Lung (tissue), 12 donors: ENCODE data around the gene FBXO34. TPM values are rescaled to one million over a fixed set of nuclear protein-coding genes. Genes with fewer than 3 reads are reported as not detected.
"Not testable (repeated sequence)": the region's sequence is repeated elsewhere in the genome, so short reads cannot be mapped to it uniquely, and the experiment has no call there.

ENCODE experiments used
- ATAC-seq: fragments of 200-7000 bp; cut with Tn5 transposase; one replicate; pipeline ENCODE4 v1.9.1; 2020; ENCODE audit warnings: moderate number of reproducible peaks; ENCODE audit not compliant: insufficient read depth, low FRiP score
- DNase-seq, 3 donors: peaks; one replicate each; pipeline ENCODE4 v3.0.0-alpha.2; 2013 to 2017
- H3K27ac ChIP-seq, 2 donors: one replicate each; pipeline ENCODE4 v1.5.1; 2013; ENCODE audit warnings: mild to moderate bottlenecking in 2 of 2, moderate library complexity in 2 of 2, control low read depth in 1 of 2, inconsistent platforms in 1 of 2, low read depth in 1 of 2, low read length in 1 of 2
- H3K27me3 ChIP-seq, 3 donors: one replicate each; pipeline ENCODE4 v1.5.1; 2013; ENCODE audit warnings: low read length in 2 of 3; ENCODE audit not compliant: control insufficient read depth in 3 of 3, insufficient read depth in 3 of 3
- H3K36me3 ChIP-seq, 4 donors: one replicate each; pipeline ENCODE4 v1.5.1; 2013; ENCODE audit warnings: low read length in 4 of 4, mild to moderate bottlenecking in 1 of 4, moderate library complexity in 1 of 4; ENCODE audit not compliant: control insufficient read depth in 4 of 4, insufficient read depth in 4 of 4
- H3K4me1 ChIP-seq, 5 donors: one replicate each; pipeline ENCODE4 v1.5.1; 2013; ENCODE audit warnings: low read length in 5 of 5, mild to moderate bottlenecking in 2 of 5, moderate library complexity in 1 of 5; ENCODE audit not compliant: control insufficient read depth in 5 of 5, insufficient read depth in 5 of 5
- H3K4me3 ChIP-seq: one replicate; pipeline ENCODE4 v1.5.1; 2013; ENCODE audit warnings: mild to moderate bottlenecking, control low read depth, moderate library complexity
- H3K9ac ChIP-seq, 2 donors: one replicate each; pipeline ENCODE4 v1.5.1; 2013; ENCODE audit warnings: low read length in 2 of 2, control low read depth in 1 of 2; ENCODE audit not compliant: insufficient read depth in 1 of 2
- H3K9me3 ChIP-seq, 4 donors: one replicate each; pipeline ENCODE4 v1.5.1; 2013; ENCODE audit warnings: low read length in 3 of 4, mild to moderate bottlenecking in 1 of 4, moderate library complexity in 1 of 4; ENCODE audit not compliant: control insufficient read depth in 4 of 4, insufficient read depth in 3 of 4
- WGBS, 2 donors: extraction: QIAGEN DNeasy Blood & Tissue Kit; methylation state at CpG; one replicate each; pipeline ENCODE4 v1.1.7; 2013; 5-methylcytosine and 5-hydroxymethylcytosine counted together
- polyA plus RNA-seq, 2 donors: library from polyadenylated mRNA; stranded (reverse); fragments of 200-250 nt; gene quantifications; one replicate each; pipeline ENCODE4 v1.2.1, GENCODE V29; 2013
- total RNA-seq, 2 donors: library from RNA; depleted of rRNA in 1 of 2; stranded (reverse); fragments of >200 nt in 1 of 2; gene quantifications; one replicate each; pipeline ENCODE4 v1.2.1, GENCODE V29; 2014 to 2021
- TF ChIP-seq, protein P1 (sequence below): IDR thresholded peaks from 2 replicates; pipeline ENCODE4 v1.5.1; 2012; ENCODE audit warnings: mild to moderate bottlenecking; ENCODE audit errors: control extremely low read depth, extremely low read depth
- donor health status: control.
- donor health status: control.
- donor health status: Bipolar disorder and iron deficiency.
- donor health status: healthy.
- donor health status: DM: yes; HTN: yes; CAD: no.

FBXO34 gene
- total and polyA plus RNA-seq, 4 donors, result 14.0 to 59.4 (median 22.2) TPM

DNA sequence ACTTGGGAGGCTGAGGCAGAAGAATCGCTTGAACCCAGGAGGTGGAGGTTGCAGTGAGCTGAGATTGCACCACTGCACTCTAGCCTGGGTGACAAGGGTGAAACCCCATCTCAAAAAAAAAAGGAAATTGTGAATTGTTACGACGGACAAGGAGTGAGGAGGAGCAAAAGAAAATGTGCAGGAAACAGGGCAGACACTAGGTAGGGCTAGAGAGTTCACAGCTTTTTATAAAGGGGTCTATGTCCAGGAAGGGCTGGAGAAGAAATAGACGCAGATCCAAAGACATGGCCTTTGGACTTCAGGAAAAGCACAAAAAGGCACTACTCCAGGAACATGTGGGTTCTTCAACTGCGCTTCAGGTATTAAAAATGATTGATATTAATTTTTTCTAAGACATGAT lies 106.0 kb downstream of the FBXO34 start:
- Histone ChIP-seq H3K4me3 (no peak overlapping the region), H3K36me3 (peaks cover 12 to 50% (median 22%) of the 10 kb centered on the region in 4 donors), H3K27ac (no peak overlapping the region), H3K9me3 (no peaks in the 10 kb centered on the region), H3K27me3 (no peaks in the 10 kb centered on the region), H3K4me1 (no peaks in the 10 kb centered on the region), H3K9ac (no peak overlapping the region)
- ATAC-seq (no peak), DNase-seq (no peak)
- TF ChIP-seq, protein P1, sequence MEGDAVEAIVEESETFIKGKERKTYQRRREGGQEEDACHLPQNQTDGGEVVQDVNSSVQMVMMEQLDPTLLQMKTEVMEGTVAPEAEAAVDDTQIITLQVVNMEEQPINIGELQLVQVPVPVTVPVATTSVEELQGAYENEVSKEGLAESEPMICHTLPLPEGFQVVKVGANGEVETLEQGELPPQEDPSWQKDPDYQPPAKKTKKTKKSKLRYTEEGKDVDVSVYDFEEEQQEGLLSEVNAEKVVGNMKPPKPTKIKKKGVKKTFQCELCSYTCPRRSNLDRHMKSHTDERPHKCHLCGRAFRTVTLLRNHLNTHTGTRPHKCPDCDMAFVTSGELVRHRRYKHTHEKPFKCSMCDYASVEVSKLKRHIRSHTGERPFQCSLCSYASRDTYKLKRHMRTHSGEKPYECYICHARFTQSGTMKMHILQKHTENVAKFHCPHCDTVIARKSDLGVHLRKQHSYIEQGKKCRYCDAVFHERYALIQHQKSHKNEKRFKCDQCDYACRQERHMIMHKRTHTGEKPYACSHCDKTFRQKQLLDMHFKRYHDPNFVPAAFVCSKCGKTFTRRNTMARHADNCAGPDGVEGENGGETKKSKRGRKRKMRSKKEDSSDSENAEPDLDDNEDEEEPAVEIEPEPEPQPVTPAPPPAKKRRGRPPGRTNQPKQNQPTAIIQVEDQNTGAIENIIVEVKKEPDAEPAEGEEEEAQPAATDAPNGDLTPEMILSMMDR, result no peak
- 84 to 90% methylated on average over 5 of the region's 5 CpGs for WGBS, 2 donors

DNA sequence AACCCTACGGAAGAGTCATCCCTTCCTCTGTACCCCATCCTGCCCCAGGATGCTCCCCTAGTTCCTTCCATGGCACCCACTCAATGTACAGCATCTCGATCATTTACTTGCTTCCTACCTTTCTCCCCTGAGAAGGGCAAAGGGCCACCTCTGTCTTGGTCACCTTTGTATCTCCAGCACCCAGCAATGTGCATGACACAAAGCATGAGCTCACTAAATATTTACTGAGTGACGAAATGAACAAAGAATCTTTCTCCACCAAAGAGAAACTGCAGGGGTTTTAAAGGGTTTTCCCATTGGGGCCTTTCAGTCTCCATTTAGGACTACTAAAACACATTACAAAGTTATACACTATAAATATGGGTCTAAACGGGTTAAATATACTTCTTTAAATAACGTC lies 109.8 kb downstream of the FBXO34 start:
- 88 to 93% methylated on average over 5 of the region's 5 CpGs for WGBS, 2 donors
- H3K4me3 ChIP-seq, result no peak overlapping the region
- peaks cover 16 to 46% (median 24%) of the 10 kb centered on the region in 4 donors for H3K36me3 ChIP-seq
- no peaks in the 10 kb centered on the region for H3K27me3 ChIP-seq
- no peak for DNase-seq
- ATAC-seq, result no peak
- H3K9ac ChIP-seq, result no peak overlapping the region
- peaks cover 0 to 3% (median 0%) of the 10 kb centered on the region in 5 donors for H3K4me1 ChIP-seq
- no peak overlapping the region for H3K27ac ChIP-seq
- no peaks in the 10 kb centered on the region for H3K9me3 ChIP-seq
- TF ChIP-seq, protein P1, result no peak

DNA sequence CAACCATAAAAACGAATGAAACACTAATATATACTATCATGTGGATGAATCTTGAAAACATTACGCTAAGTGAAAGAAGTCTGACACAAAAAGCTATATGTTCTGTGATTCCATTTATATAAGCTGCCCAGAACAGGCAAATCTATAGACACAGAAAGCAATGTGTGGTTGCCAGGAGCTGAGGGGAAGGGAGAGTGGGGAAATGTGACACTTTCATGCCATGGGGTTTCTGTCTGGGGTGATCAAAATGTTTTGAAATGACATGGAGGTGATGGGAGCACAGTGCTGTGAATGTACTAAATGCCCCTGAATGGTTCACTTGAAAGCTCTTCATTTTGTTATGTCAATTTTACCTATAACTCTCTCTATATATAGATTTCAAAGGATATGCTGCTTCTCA lies 110.3 kb downstream of the FBXO34 start:
- H3K27me3 ChIP-seq, result no peaks in the 10 kb centered on the region
- no peak overlapping the region for H3K4me3 ChIP-seq
- H3K4me1 ChIP-seq, result peaks cover 0 to 3% (median 0%) of the 10 kb centered on the region in 5 donors
- no peak overlapping the region for H3K27ac ChIP-seq
- H3K9ac ChIP-seq, result no peak overlapping the region
- 92 to 98% methylated on average over 2 of the region's 2 CpGs for WGBS, 2 donors
- no peaks in the 10 kb centered on the region for H3K9me3 ChIP-seq
- DNase-seq (no peak), ATAC-seq (no peak)
- TF ChIP-seq, protein P1, result no peak
- H3K36me3 ChIP-seq, result peaks cover 16 to 41% (median 25%) of the 10 kb centered on the region in 4 donors

DNA sequence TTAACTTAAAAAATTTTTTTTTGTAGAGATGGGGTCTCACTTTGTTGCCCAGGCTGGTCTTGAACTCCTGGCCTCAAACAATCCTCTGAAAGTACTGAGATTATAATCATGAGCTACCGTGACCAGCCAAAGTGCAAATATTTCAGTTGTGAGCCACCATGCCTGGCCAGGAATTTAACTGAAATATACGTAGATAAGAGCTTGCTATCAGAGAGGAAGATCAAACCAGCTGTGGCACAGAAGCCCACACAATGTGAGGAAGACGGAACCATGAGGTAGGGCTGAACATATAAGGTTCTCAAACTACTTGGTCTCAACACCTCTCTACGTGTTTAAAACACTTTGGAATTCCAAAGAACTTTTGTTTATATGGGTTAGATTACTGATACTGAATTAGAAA lies 111.3 kb downstream of the FBXO34 start:
- Histone ChIP-seq H3K9ac (no peak overlapping the region), H3K36me3 (peaks cover 16 to 38% (median 22%) of the 10 kb centered on the region in 4 donors), H3K27me3 (no peaks in the 10 kb centered on the region), H3K4me1 (peaks cover 0 to 4% (median 0%) of the 10 kb centered on the region in 5 donors), H3K27ac (no peak overlapping the region), H3K9me3 (no peaks in the 10 kb centered on the region), H3K4me3 (no peak overlapping the region)
- DNase-seq (no peak), ATAC-seq (no peak)
- TF ChIP-seq, protein P1, result no peak
- 87 to 89% methylated on average over 4 of the region's 4 CpGs for WGBS, 2 donors

DNA sequence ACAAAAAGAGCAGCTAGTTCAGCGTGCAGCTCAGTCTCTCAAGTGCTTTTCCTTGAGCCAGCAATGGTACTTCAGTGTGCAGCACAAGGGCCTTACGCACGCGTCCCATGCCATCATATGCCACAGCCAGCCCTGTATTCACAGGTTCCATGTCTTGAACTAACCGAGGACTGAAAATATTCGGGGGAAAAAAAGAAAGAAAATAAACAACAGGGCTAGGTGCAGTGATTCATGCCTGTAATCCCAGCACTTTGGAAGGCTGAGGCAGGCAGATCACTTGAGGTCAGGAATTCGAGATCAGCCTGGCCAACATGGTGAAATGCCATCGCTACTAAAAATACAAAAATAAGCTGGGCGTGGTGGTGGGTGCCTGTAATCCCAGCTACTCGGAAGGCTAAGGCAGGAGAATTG lies 111.8 kb downstream of the FBXO34 start:
- WGBS, 2 donors, result 82 to 92% methylated on average over 10 of the region's 10 CpGs
- not testable (repeated sequence) for H3K9ac ChIP-seq, DNase-seq, H3K4me1 ChIP-seq, H3K27me3 ChIP-seq, H3K9me3 ChIP-seq, H3K4me3 ChIP-seq
- peak overlapping the region in 1 of 2 donors; percentile 87 for H3K27ac ChIP-seq
- peak; percentile 41 for ATAC-seq
- peaks cover 16 to 37% (median 21%) of the 10 kb centered on the region in 4 donors for H3K36me3 ChIP-seq
